HCT116 (cell line): ENCODE results near the gene USF1.

Experiments used
- CTCF ChIP-seq, 3 experiments: fragments of 200-600 bp in 1 of 3; sonication (generic) in 1 of 3; IDR thresholded peaks in 2 of 3; conservative IDR thresholded peaks in 1 of 3; 2 replicates each; pipeline ENCODE4 v1.5.1; 2012 to 2017; ENCODE audit warnings: low read depth in 2 of 3, low read length in 2 of 3, antibody characterized with exemption in 1 of 3, borderline replicate concordance in 1 of 3, control low read depth in 1 of 3, mild to moderate bottlenecking in 1 of 3, mixed read lengths in 1 of 3, mixed run types in 1 of 3, moderate library complexity in 1 of 3; ENCODE audit not compliant: insufficient read depth in 1 of 3
- EZH2 ChIP-seq: fragments of 200-600 bp; sonication (generic); IDR thresholded peaks from 2 replicates; pipeline ENCODE4 v1.6.1; 2017; ENCODE audit warnings: antibody characterized with exemption, mixed run types

GRCh38 chr1:161045736-161046604 is at the start of gene USF1:
- TF ChIP-seq CTCF (IDR thresholded peaks at IDR 0.05 in 2 of 3, conservative IDR thresholded peaks at IDR 0.05 in 1 of 3; ENCODE audit: borderline replicate concordance in 1 of 3, insufficient read depth in 1 of 3, low read depth in 2 of 3, low read length in 2 of 3) (no peak), EZH2 (no peak)
